GM18498 (cell line): ENCODE results near the gene COL11A1.
"Not testable (repeated sequence)": the region's sequence is repeated elsewhere in the genome, so short reads cannot be mapped to it uniquely, and the experiment has no call there.

Experiments used
- ATAC-seq: cut with Tn5 transposase; IDR thresholded peaks from one replicate; pipeline ENCODE4 v1.9.1; 2021; ENCODE audit warnings: mild to moderate bottlenecking, moderate library complexity; ENCODE audit not compliant: unreplicated experiment

Gene COL11A1

DNA sequence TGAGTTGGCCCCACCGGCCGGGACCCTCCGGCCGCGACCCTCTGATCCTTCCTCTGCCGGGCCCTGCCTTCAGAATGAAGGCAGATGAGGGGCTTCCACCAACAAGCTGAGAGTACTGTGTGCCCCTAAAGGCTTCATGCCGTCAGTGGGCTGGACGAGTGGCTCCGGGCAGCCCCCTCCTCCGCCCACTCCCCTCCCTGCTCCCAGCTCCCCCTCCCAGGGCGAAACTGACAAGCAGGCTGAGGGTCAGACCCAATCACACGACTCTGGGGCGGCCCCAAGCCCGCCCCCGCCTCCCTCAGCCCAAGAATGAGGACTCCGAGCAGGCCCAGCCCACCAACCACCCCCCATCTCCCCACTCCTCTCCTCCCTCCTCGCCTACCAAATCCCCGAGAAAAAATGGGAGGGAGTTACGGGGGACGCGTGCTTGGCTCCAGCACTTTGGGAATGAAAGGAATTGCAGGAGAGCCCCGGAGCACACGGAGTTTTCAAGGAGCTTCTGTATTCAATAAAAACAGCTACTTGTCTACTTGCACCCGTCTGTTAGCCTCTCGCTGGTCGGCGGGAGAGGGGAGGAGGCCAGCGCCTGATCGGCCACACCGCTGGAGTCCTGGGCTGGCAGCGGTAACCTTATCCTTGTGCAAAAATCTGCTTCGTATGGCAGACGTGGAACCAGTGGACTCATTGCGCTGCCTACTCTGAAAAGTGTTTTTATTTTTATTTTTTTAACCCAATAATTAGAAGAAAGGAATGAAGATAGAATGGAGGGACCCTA, at the start of gene COL11A1:
Gene COL11A1, minus strand, starts transcription at position 147 of the 775 bp plus-strand sequence. CDS start 344 bp downstream, outside the sequence.
- no peak for ATAC-seq

DNA sequence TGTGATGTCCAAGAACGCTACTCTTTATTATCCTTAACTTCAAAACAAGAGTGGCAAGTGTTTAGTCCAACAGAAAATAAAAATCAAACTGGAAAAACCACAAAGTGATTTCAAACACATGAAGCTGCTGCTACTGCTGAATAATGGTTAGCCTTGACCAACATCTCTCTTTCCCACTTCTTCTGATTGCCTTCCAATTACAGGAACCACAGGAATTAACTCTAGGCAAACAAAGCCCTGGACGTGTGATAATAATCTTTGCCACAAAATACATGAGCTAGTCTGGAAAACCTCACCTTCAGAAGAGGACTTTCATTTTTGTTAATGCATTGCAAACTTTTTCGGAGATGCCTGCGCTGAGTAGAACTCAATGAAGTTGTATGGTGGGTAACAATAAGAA, 48.6 kb upstream of the COL11A1 start:
- ATAC-seq, result no peak

DNA sequence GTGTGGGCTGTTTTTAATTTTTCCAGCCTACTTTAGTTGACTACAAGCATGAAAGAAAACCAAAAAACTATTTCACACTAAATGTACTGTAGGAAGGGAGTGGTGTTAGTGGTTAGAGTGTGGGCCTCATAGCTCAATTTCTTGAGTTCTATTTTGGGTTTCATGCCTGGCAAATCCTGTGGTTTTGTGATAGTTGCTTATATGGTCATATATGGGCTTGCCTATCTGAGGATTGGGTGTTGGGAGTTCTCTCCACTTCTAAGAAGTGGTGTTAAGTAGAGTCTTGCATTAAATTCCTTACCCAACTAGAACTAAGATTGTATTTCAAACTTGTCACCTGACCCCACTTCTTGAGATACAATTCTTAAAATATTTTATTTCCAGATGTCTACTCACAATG, 37.8 kb upstream of the COL11A1 start:
- ATAC-seq, result no peak

DNA sequence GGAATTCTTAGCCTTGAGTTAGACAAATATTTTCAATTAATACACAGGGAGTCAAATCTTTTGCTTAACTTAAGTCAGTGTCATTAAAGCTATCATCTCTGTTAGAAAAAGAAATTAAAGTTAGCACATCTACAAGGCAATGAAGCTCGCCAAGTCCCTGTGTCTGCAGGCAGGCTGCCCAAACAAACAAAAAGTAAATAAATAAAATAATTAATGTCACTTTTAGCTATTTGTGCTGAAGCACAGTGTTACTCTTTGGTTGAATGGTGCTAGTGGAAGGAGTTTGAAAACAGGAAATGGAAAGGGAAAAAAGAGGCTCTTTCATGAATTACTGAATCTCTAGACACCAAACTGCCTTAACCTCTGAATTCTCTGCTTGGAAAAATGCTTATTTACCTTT, 37.1 kb upstream of the COL11A1 start:
- ATAC-seq, result no peak

DNA sequence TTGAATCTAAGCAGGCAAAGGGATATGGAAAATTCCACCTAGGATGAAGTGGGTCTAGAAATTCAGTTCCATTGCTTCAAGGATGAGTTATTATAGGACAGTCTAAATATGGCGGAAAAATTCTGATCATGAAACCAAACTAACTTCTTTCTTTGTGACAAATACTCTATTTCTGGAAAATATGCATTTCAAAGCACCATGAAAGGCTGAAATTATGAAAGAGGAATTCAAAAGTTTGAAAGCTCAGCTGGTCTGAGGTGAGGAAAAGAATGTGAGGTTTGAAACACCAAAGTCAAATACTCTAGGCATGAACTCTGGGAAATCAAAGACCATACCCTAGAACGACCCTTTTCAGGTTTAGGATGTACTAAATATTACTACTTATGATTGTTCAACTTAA, 36.4 kb upstream of the COL11A1 start:
- no peak for ATAC-seq

DNA sequence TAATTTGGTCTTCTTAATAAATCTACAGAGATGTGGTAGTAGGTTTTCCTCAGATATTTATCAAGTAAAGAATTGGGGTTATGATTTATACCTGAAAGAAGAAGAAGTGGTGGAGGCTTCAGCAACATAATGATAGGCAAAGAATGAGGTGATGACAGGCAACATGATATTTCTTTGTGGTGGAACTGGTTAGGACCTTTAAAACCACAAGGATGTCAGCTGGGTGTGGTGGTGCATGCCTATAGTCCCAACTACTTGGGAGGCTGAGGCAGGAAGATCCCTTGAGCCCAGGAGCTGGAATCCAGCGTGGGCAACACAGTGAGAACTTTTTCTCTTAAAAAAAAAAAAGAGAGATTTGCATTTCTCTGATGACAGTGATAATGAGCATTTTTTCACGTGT, 34.1 kb upstream of the COL11A1 start:
- no peak for ATAC-seq

DNA sequence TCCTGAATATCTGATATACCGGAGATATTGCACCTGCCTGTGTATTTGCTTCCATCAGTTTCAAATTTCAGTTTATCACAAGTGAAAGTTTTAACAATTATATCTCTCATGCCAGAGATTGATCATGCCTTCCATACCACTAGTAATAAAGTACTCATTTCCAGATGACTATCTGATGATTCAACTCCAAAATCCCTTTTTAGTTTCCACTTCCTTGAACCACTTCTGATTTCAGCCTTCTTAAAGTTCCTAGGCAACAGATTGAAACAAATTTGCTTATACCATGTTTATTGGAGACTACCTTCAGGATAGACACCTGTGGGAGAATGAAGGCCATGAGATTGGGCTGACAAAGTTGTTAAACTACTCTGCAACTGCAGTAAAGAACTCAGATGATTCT, 21.5 kb upstream of the COL11A1 start:
- no peak for ATAC-seq

DNA sequence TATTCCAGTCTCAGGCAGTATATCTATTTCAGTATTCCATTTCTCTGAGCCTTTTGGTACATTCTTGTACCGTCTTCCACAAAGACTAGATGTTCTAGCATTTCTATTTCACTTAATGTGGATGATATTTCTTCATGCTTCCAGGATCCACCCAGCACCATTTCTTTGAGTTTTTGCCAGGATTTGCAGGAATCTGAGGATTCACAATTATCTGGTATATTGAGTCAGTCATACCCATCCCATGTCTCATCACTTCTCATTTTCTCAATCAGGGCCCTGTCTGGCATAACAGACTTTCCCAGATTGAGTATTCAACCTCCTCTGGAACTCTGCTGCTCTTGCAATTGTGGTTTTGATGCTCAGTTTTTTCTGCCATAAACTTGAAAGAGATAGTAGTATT, 20.9 kb upstream of the COL11A1 start:
- no peak for ATAC-seq

DNA sequence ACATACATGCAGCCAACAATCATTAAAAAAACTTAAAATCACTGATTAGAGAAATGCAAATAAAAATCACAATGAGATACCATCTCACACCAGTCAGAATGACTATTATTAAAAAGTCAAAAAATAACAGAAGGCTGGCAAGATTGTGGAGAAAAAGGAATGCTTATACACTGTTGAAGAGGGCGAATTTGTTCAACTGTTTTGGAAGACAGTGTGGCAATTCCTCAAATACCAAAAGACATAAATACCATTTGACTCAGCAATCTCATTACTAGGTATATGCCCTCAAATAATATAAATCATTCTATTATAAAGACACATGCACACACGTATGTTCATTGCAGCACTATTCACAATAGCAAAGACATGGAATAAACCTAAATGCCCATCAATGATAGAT, 19.9 kb upstream of the COL11A1 start:
- not testable (repeated sequence) for ATAC-seq

DNA sequence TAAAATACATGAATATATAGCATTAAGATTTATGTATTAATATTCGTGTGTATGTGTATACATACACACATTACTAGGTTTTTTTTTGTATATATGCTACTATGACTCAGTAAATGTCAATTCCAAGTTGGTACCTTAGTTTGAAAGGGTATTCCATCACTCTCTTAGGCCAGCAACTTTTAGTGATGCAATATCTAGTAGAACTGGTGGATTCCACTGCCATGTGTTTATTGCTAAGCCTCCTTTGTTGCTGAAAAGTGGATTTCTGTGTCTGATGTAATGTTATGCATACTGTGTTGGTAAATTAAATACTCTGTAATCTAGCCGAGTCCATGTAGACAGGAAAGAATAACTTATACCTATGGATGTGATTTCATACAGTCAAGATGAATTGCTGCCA, 16.9 kb upstream of the COL11A1 start:
- no peak for ATAC-seq

DNA sequence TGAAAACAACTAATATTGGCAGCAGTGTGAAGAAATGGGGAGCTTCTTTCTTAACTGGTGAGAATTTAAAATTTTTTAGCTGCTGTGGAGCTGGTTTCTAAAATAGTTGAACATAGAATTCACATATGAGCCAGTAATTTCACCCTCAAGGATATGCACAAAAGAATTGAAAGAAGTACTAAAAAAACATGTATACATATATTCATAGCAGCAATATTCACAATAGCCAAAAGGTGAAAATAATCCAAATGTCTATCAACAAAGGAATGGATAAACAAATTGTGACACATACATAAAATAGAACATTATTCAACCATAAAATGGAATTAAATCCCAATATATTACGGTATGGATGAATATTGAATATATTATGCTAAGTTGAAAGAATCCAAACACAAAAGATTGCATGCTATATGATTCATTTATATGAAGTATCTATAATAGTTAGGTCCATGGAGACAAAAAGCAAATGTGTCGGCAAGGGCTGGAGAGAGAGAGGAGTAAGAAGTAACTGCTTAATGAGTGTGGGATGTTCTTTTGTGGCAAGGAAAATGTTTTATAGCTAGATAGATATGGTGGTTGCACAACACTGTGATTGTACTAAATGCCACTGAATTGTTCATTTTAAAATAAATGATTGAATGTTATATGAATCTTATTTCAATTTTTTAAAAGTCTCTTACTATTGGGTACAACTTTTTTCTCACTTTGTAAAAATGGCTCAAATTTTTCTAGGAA, 14.8 kb upstream of the COL11A1 start:
- ATAC-seq, result no peak

DNA sequence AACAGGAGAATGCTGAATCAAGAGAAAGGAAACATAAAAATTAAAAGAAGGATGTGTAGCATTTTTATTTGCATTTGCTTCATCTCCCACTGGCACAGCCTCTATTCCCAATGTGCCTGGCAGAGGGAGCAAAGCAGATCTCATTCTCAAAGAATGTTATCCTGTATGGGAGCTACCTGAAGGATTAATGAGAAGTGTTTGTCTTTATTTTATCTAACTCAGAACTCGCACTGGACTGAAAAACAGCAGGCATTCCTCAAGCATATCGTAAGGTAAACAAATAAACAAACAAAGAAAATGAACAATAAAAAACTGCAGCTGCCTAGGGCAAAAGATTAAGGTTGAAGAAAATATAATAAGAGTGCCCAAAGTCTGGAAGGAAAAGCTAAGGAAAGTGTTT, 12.7 kb upstream of the COL11A1 start:
- no peak for ATAC-seq

DNA sequence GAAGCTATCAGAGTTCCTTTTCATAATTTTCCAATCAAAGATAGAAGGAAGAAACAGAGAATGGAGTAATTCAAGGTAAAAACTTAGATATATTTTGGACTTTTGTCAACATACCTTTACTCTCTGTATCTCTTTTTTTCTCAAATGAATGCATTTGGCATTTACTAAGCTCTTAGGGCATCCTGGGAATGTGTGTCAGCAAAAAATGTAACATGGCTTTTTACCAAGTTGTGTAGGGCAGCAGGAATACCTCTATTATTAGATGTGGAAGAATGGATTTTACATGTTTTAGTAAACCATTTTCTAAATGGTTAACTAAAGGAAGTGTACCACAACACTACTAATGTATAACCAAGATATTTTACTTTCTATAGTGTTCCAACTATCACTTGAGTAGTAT, 4.2 kb upstream of the COL11A1 start:
- ATAC-seq, result no peak

DNA sequence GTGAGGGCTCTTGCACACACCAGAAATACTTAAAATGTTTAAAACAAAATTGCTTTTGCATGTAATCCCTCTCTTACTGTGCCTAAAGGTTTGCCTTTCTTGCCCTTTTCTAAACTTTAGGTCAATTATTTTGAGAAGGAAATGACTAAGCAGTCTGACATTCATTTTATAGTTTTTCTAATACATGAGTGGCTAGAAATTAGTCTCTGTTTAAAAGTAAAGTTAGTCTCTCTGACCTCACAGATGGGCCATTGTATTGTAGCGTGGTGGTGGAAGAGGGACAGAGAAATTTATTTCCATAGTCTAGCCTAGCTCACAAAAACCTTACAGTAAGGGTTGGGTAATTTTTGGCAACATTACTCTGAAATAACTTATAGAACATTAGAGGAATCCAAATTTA, 3.6 kb upstream of the COL11A1 start:
- ATAC-seq, result no peak

DNA sequence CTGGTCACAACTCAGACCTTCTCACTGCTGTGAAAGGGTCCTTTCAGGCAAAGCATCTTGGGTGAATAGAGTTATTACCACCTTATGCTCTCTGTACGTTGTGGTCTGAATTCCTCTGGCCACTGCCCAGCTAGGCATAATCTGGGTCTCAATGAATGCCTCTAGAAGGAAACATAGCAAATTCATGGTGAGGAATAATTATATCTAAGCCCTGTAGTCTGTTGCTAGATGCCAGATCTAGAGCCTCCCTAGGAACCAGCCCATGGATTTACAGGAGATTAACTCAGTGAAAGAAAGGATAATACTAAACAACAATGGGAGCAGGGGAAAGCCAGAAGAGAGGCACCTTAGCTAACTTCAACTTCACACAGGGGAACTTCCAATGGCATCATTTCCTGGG, 2.4 kb upstream of the COL11A1 start:
- no peak for ATAC-seq

DNA sequence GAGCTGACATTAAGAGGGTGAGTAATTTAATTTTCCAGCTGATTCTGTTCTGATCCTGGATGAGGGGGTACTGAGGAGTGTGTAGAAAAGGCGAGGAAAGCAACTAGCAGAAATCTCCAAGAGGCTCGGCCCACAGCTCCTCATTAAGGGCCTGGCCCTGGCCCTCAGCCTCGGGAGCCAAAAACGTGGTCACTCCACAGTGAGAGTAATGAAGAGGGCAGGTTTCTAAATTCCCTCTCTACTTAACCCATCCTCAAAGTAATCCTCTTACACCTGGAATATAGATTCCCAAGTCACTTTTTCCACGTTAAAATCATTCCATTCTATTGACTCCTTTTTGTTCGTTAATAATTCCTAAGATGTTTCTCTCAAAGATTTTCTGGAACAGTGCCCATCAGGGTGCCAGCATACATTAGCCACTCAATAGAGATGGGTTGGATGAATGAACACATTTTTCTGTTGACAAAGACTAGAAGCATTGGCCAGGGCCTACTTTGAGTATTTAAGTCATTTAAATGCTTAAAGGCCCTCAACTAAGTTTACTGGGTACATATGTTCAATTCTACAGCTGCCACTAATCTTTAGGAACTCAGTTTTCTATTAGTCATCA, 1.1 kb upstream of the COL11A1 start:
- ATAC-seq, result no peak

DNA sequence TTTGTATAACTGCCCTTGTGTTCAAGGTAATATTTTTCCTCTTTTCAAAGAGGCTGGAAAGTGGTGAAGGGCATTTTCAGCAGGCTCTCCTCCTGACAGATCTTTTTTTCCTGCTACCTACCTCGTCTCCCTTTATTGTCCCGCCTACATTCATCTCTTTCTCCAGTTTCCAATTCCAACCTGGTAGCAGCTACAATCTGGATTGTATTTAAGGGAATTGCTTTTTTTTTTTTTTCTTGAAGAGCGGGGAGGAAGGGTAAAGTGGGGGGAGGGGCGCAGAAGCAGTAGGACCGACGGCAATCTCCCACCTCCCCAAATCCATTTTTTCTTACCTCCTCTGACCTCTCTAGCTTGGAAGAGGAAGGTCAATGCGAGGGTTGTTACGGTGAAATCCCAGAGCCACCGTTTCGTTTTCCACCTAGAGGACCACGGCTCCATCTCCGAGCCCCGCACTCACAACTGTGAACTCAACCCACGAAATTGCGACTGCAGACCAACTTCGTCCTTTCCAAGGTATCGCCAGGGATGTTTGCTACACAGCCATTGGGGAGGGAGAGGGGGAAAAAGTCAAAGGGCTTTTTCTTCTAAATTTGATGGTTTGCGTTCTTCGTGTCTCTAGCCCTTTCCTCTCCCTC, 464 bp downstream of the COL11A1 start:
- ATAC-seq, result no peak

DNA sequence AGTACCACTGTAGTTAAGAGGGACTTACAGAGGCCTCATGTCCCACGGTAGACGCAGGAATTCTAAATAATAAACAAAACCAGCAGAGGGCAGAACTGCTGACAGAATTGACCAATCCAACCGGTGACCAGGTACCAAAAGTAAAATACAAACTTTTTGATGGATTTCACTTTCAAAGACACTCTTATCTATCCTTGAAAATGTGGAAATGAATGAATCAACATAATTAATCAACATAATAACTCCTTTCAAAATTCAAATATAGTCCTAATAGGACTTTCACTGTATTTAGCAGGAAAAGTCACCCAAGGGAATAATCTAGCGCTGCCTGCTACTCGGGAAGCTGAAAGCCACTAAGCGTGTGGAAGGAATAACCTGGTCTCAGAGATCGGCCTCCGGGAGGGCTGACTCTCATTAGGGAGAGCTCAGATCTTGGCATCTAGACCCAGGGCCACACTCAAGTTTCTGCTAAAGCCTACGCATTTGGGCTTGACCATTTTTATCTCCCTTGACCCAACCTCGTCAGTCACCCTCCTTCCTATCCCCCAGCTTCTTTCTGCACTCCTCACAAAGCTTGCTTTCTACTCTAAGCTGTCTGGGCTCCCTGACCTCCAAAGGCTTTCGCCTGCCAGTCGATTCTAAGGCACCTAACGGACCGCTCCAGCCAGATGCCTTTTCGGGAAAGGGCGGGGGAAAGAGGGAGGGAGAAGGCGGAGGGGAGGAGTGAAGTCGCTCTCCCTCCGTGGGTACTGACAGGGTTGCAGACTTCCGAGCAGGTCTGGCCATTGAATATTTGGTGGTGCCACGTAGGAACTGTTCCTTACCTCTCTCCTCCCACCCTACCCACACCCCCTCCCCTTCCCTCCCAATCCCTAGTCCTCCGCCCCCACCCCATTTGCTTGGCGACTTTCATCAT, 1.6 kb downstream of the COL11A1 start:
- ATAC-seq, result peak; percentile 82

DNA sequence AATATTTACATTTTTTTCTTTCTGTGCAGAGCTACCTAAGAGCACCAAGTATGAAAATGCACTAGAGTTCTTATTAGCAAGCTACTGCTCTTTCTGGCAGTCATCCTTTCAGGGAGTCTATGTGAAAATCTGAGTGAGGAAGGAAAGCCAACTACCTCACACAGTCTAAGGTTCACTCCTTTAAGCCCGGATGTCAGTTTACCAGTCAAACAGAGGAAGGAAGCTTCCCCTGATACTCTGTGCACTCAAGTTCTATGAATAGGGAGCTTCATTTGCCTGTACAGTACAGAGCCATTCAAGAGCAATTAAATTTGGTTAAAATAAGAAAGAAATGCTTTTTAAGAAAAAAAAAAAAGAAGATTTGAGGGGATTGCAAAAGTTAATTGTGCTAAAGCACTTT, 6.9 kb downstream of the COL11A1 start:
- ATAC-seq, result no peak

DNA sequence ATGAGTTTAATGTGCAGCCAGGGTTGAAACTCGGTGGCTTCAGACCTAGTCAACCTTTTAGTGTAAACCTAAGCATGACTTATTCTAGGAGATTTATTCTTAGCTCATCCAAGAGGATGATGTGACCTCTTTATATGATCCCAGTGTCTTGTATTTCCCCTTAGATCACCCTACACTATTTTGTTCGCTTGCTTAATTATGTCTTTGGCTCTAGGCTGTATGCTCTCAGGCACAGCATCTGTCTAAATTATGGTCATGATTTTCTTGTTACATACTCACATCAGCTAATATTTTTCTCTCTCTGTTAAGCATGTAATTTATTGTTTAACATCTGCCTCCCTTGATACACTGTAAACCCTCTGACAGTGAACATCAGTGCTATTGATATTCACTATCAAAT, 19.1 kb downstream of the COL11A1 start:
- ATAC-seq, result no peak

DNA sequence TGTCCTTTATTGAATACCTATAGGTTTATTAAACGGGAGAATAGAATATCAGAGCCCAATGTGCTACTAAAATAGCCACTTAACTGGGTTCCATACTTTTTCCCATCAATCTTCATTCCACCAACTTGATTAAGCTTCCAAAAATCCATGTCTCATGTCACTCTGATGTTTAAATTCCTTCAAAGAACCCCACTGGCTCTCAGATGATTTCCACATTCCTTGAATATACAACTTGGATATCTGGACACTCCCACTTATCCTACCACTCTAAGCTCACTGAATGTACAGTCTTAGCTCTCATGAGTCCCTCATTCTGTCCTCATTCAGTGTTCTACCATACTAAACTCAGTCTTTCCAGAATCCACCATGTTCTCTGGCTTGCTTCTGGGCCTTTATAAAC, 21.1 kb downstream of the COL11A1 start:
- ATAC-seq, result no peak
